Peyer's patch (tissue), 4 donors: Measurements from ENCODE around the gene MUC20.

ENCODE experiments used
- POLR2A ChIP-seq, 2 donors: fragments of 450-650 bp; IDR thresholded peaks; one replicate each; pipeline ENCODE4 v1.5.1; 2017; ENCODE audit warnings: antibody characterized with exemption in 2 of 2, mild to moderate bottlenecking in 2 of 2, moderate library complexity in 2 of 2
- TF ChIP-seq, protein P1 (sequence below), 6 experiments: fragments of 450-650 bp in 4 of 6; fragments of 200-600 bp in 2 of 6; sonication (generic) in 1 of 6; IDR thresholded peaks; one replicate each; pipeline ENCODE4 v1.5.1; 2017 to 2019; ENCODE audit warnings: antibody characterized with exemption in 6 of 6, mild to moderate bottlenecking in 3 of 6, moderate library complexity in 1 of 6

DNA sequence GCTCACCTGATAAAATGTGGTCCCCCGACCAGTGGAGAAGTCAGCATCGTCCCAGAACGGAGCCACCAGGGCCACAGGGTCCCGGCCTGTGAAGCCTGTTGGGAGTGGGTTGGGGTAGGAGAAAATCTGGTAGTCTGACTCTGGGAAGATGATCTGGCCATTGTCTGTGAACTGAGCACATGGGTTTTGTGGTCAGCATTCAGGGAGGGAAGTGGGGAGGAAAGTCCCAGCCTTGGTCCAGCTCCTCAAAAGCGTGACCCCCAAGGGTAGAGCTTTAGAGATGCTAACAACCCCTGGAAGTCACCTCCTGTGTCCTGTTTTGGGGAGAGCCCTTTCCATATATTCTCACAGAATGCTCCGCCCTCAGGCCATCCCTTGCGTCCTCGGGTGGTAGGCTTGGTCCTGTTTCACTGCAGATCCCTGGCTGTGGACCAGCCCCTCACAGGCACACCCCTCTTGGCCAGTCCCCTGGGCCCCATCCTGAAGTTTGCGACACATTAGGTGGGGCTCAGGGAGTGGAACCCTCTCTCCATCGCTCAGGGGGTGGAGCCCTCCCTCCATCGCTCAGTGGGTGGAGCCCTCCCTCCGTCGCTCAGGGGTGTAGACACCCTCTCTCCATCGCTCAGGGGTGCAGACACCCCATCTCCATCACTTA, 51.0 kb downstream of the MUC20 start:
- TF ChIP-seq, protein P1, sequence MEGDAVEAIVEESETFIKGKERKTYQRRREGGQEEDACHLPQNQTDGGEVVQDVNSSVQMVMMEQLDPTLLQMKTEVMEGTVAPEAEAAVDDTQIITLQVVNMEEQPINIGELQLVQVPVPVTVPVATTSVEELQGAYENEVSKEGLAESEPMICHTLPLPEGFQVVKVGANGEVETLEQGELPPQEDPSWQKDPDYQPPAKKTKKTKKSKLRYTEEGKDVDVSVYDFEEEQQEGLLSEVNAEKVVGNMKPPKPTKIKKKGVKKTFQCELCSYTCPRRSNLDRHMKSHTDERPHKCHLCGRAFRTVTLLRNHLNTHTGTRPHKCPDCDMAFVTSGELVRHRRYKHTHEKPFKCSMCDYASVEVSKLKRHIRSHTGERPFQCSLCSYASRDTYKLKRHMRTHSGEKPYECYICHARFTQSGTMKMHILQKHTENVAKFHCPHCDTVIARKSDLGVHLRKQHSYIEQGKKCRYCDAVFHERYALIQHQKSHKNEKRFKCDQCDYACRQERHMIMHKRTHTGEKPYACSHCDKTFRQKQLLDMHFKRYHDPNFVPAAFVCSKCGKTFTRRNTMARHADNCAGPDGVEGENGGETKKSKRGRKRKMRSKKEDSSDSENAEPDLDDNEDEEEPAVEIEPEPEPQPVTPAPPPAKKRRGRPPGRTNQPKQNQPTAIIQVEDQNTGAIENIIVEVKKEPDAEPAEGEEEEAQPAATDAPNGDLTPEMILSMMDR (IDR thresholded peaks at IDR 0.05), result no peak
- no peak for TF ChIP-seq POLR2A (IDR thresholded peaks at IDR 0.05)
